Measurements from ENCODE around the gene SERPINA4. TPM values are rescaled to one million over a fixed set of nuclear protein-coding genes. Genes with fewer than 3 reads are reported as not detected.

SERPINA4 gene
- total and polyA plus RNA-seq, 8 donors: 51.5 to 119 (median 64.4) TPM

- intact Hi-C loops (cut with DNase I): no loop called here
- FAIRE-seq: no peak
- peaks cover 0 to 7% (median 3%) of the 10 kb centered on the region in 3 donors for H3K36me3 ChIP-seq
- H3K4me1 ChIP-seq: peaks cover 9 to 35% (median 34%) of the 10 kb centered on the region in 3 donors
- H3K9me3 ChIP-seq: no peaks in the 10 kb centered on the region
- H3K27me3 ChIP-seq: no peaks in the 10 kb centered on the region
- DNase-seq: peak in 3 of 6 donors; percentile 0 to 14 (median 8)
- no peak overlapping the region for H3K4me3 ChIP-seq
- H3K27ac ChIP-seq: no peak overlapping the region
- no peak for TF ChIP-seq CTCF (IDR thresholded peaks at IDR 0.05)
- no peak for ATAC-seq
- 88 to 92% methylated on average over 19 to 20 of the region's 20 CpGs for WGBS, 2 donors
These were observed 8.2 kb downstream of the SERPINA4 start for GRCh38 chr14:94569381-94570001.

GRCh38 chr14:94570002-94570400, 8.8 kb downstream of the SERPINA4 start:
- no peak for ATAC-seq

GRCh38 chr14:94570440-94570839, 9.2 kb downstream of the SERPINA4 start:
- H3K36me3 ChIP-seq: peaks cover 0 to 7% (median 3%) of the 10 kb centered on the region in 3 donors
- intact Hi-C loops (cut with DNase I): no loop called here
- no peak overlapping the region for H3K4me3 ChIP-seq
- H3K27ac ChIP-seq: no peak overlapping the region
- ATAC-seq: no peak
- WGBS, 2 donors: 88 to 89% methylated on average over 9 of the region's 9 CpGs
- no peaks in the 10 kb centered on the region for H3K9me3 ChIP-seq
- no peak for FAIRE-seq
- DNase-seq: peak in 3 of 6 donors; percentile 1 to 10 (median 8)
- no peak for TF ChIP-seq CTCF (IDR thresholded peaks at IDR 0.05)
- peaks cover 12 to 35% (median 35%) of the 10 kb centered on the region in 3 donors for H3K4me1 ChIP-seq
- no peaks in the 10 kb centered on the region for H3K27me3 ChIP-seq

More at GRCh38 chr14:94570002-94570400, 8.8 kb downstream of the SERPINA4 start:
- peak in 2 of 6 donors; percentile 1 to 9 for DNase-seq
- Histone ChIP-seq H3K27ac (no peak overlapping the region), H3K9me3 (no peaks in the 10 kb centered on the region), H3K4me1 (peaks cover 9 to 34% (median 31%) of the 10 kb centered on the region in 3 donors), H3K36me3 (peaks cover 0 to 7% (median 3%) of the 10 kb centered on the region in 3 donors), H3K4me3 (no peak overlapping the region), H3K27me3 (no peaks in the 10 kb centered on the region)
- 91 to 98% methylated on average over 6 of the region's 6 CpGs for WGBS, 2 donors
- FAIRE-seq: no peak
- no peak for TF ChIP-seq CTCF (IDR thresholded peaks at IDR 0.05)
- intact Hi-C loops (cut with DNase I): no loop called here

GRCh38 chr14:94571395-94571794, 10.2 kb downstream of the SERPINA4 start:
- Histone ChIP-seq H3K4me3 (no peak overlapping the region), H3K4me1 (peaks cover 17 to 43% (median 39%) of the 10 kb centered on the region in 3 donors), H3K27me3 (no peaks in the 10 kb centered on the region), H3K9me3 (no peaks in the 10 kb centered on the region), H3K27ac (peak overlapping the region in 2 of 4 donors; percentile 64 to 70), H3K36me3 (peaks cover 0 to 7% (median 3%) of the 10 kb centered on the region in 3 donors)
- DNase-seq (peak in 1 of 6 donors; percentile 20), FAIRE-seq (no peak), ATAC-seq (peak in 1 of 4 donors; percentile 2)
- TF ChIP-seq CTCF (IDR thresholded peaks at IDR 0.05): no peak
- WGBS, 2 donors: 43 to 56% methylated on average over 7 of the region's 7 CpGs
- intact Hi-C loops (cut with DNase I): no loop called here

GRCh38 chr14:94571950-94572349, 10.7 kb downstream of the SERPINA4 start:
- Histone ChIP-seq H3K9me3 (no peaks in the 10 kb centered on the region), H3K27ac (peak overlapping the region; percentile 3 to 70 (median 44)), H3K4me3 (no peak overlapping the region), H3K27me3 (no peaks in the 10 kb centered on the region), H3K36me3 (peaks cover 0 to 6% (median 3%) of the 10 kb centered on the region in 3 donors), H3K4me1 (peaks cover 19 to 44% (median 39%) of the 10 kb centered on the region in 3 donors)
- 65 to 76% methylated on average over 6 of the region's 6 CpGs for WGBS, 2 donors
- TF ChIP-seq CTCF (IDR thresholded peaks at IDR 0.05): no peak
- ATAC-seq (peak; percentile 17 to 20 (median 18)), DNase-seq (peak in 2 of 6 donors; percentile 15 to 55), FAIRE-seq (no peak)
- intact Hi-C loops (cut with DNase I): no loop called here
